ENCODE results near the gene KRTAP10-5. TPM values are rescaled to one million over a fixed set of nuclear protein-coding genes. Genes with fewer than 3 reads are reported as not detected.

KRTAP10-5 gene, protein sequence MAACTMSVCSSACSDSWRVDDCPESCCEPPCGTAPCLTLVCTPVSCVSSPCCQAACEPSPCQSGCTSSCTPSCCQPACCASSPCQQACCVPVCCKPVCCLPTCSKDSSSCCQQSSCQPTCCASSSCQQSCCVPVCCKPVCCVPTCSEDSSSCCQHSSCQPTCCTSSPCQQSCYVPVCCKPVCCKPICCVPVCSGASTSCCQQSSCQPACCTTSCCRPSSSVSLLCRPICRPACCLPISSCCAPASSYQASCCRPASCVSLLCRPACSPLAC
- not detected for total RNA-seq

DNA sequence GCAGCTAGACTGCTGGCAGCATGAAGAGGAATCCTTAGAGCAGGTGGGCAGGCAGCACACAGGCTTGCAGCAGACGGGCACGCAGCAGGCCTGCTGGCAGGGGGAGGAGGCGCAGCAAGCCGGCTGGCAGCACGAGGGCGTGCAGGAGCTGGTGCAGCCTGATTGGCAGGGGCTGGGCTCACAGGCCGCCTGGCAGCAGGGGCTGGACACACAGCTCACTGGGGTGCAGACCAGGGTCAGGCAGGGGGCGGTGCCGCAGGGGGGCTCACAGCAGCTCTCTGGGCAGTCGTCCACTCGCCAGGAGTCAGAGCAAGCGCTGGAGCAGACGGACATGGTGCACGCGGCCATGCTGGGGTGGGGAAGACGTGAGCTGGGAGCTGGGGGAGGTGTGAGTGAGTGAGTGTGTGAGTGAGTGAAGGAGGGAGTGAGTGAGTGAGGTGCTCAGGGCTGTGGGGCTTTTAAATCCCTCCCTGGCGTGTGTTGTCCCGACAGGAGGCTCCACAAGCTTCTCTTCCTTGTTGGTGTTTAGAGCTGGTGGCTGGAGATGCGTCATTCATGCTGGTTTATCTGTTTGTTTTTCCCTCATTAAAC lies at the start of gene KRTAP10-5:
KRTAP10-5 (minus strand) TSS at position 374 of the 591 bp plus-strand sequence; CDS start at position 348, 26 bp downstream.

DNA sequence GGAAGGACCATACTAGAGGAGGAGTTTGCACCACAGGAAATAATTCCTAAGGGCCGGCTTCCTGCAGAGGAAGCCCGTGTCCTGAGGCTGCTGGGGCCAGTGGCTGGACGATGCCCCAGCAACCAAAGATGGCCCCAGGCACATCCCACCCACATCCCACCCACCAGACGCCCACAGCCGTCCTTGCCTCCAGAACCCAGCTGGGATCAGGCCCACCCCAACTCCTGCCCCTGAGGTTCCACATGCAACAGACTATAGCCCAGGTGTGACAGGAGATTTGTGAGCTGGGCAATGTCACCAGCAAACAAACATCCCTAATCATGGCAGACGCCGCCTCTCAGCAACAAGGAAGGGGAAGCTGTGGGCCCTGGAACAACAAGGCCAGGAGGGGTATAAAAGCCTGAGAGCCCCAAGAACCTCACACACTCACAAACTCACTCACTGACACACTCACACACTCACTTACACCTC lies 46.3 kb upstream of the KRTAP10-5 start, which contains the start of gene KRTAP10-9:
KRTAP10-9 (plus strand) TSS at position 421 of the 471 bp plus-strand sequence. CDS start 79 bp downstream, outside the sequence.

DNA sequence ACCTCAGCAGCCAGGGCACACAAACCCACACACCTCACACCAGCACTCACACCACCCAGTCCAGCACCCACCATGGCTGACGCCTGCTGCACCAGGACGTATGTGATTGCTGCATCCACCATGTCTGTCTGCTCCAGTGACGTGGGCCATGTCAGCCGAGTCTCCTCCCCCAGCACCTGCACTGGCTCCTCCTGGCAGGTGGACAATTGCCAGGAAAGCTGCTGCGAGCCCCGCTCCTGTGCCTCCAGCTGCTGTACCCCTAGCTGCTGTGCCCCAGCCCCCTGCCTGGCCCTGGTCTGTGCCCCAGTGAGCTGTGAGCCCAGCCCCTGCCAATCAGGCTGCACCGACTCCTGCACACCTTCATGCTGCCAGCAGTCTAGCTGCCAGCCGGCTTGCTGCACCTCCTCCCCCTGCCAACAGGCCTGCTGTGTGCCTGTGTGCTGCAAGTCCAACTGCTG lies 31.7 kb upstream of the KRTAP10-5 start, which contains the start of gene KRTAP10-8:
KRTAP10-8 (plus strand) TSS at position 51 of the 458 bp plus-strand sequence; CDS start at position 73, 22 bp downstream.

DNA sequence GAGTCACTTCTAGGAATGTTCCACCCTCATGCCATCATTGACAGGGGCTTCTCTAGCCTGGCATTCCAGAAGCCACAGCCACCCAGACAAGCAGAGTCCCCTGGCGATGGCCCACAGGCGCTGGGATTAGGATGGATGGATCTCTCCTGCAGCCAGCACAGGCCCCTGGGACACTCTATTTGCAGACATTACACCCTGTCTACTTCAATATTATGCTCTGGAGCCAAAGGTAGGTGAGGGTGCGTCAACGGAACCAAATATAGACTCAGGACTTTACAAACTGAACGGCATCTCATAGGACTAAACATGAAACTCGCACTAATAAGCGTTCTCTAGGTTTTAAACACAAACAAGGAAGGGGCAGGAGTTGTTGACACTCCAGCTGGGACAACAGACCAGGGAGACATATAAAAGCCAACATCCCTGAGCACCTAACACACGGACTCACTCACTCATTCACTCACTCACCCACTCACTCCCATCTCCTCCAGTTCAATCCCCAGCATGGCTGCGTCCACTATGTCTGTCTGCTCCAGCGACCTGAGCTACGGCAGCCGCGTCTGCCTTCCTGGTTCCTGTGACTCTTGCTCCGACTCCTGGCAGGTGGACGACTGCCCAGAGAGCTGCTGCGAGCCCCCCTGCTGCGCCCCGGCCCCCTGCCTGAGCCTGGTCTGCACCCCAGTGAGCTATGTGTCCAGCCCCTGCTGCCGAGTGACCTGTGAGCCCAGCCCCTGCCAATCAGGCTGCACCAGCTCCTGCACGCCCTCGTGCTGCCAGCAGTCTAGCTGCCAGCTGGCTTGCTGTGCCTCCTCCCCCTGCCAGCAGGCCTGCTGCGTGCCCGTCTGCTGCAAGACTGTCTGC lies 19.9 kb upstream of the KRTAP10-5 start, which contains the start of gene KRTAP10-7:
KRTAP10-7 (plus strand) TSS at position 480 of the 861 bp plus-strand sequence; CDS start at position 505, 25 bp downstream.

DNA sequence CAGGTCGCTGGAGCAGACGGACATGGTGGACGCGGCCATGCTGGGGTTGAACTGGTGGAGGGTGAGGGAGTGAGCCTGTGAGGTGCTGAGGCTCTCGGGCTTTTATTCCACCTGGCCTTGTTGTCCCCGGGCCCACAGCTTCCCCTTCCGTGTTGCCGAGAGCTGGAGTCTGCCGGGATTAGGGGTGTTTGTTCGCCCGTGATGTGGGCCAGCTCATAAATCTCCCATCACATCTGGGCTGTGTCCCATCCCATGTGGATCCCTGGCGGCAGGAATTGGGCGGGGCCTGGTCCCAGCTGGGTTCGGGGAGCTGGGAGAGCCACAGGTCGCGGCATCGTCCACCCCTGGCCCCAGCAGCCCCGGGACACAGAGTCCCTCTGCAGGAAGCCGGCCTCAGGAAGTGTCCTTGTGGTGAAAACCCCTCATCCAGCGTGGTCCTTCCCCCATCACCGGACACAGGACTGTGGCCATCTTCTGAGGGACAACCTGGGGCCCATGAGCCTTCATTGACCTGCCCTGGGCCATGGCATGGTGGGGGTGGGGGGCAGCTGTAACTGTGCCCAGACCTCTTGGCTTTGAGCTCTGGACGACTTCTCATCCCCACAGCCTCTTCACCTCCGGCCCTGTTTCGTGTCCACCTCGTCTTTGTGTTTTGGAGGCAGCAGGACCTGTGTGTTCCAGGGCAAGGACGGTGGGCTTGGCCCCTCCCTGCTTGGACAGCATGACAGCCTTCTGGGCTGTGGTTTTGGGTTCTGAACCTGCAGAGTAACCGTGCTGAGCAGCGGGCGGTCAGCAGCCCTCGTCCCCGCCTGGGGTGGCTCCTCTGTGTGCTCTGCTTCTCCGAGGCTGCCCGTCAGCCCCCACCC lies 12.3 kb upstream of the KRTAP10-5 start, which contains the start of gene KRTAP10-6:
KRTAP10-6 (minus strand) TSS at position 60 of the 866 bp plus-strand sequence; CDS start at position 39, 21 bp downstream.

DNA sequence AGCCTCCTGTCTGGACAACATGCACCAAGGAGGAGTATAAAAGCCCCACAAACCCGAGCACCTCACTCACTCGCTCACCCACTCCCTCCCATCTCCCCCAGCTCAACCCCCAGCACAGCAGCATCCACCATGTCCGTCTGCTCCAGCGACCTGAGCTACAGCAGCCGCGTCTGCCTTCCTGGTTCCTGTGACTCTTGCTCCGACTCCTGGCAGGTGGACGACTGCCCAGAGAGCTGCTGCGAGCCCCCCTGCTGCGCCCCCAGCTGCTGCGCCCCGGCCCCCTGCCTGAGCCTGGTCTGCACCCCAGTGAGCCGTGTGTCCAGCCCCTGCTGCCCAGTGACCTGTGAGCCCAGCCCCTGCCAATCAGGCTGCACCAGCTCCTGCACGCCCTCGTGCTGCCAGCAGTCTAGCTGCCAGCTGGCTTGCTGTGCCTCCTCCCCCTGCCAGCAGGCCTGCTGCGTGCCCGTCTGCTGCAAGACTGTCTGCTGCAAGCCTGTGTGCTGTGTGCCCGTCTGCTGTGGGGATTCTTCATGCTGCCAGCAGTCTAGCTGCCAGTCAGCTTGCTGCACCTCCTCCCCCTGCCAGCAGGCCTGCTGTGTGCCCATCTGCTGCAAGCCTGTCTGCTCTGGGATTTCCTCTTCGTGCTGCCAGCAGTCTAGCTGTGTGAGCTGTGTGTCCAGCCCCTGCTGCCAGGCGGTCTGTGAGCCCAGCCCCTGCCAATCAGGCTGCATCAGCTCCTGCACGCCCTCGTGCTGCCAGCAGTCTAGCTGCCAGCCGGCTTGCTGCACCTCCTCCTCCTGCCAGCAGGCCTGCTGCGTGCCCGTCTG lies 6.6 kb downstream of the KRTAP10-5 start, which contains the start of gene KRTAP10-4:
KRTAP10-4 (plus strand) TSS at position 100 of the 827 bp plus-strand sequence; CDS start at position 130, 30 bp downstream.

DNA sequence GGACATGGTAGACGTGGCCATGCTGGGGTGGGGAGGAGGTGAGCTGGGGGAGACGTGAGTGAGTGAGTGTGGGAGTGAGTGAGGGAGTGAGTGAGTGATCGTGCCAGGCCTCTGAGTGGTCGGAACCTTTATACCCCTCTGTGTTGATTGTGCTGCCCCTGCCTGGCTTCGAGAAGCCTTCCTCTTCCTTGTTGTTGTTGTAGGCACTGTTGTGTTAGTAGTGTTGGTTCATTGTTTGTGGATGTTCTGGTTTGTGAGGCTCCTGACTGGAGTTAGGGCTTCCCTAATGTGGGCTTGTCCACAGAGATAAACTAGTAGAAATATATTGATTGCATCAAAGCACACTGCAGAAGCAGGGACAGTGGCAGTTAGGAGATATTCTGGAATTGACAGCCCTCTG lies 21.7 kb downstream of the KRTAP10-5 start, which contains the start of gene KRTAP10-3:
KRTAP10-3 (minus strand) TSS at position 101 of the 400 bp plus-strand sequence; CDS start at position 21, 80 bp downstream.

DNA sequence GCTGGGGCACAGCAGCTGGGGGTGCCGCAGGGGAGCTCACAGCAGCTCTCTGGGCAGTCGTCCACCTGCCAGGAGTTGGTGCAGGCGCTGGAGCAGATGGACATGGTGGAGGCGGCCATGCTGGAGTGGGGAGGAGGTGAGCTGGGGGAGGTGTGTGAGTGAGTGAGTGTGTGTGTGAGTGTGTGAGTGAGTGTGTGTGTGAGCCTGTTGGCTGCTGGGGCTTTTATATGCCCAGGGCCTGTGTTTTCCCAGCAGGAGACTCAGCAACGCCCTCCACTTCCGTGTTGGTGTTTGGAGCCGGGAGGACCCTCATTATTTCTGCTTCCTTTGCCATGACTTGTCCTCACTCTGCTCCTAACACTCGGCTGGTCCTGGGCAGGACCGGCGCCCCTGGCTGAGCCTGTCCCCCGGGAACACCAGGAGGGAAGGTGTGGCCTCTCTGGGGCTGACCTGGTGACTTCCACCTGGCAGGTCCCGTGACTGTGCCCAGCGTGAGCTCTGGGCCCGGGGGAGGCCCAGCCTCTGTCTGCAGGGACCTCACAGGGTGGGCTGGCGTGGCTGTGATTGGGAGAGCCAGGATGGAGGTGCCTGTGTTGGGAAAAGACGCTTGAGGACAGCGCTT lies 29.0 kb downstream of the KRTAP10-5 start, which contains the start of gene KRTAP10-2:
KRTAP10-2 (minus strand) TSS at position 166 of the 622 bp plus-strand sequence; CDS start at position 119, 47 bp downstream.

DNA sequence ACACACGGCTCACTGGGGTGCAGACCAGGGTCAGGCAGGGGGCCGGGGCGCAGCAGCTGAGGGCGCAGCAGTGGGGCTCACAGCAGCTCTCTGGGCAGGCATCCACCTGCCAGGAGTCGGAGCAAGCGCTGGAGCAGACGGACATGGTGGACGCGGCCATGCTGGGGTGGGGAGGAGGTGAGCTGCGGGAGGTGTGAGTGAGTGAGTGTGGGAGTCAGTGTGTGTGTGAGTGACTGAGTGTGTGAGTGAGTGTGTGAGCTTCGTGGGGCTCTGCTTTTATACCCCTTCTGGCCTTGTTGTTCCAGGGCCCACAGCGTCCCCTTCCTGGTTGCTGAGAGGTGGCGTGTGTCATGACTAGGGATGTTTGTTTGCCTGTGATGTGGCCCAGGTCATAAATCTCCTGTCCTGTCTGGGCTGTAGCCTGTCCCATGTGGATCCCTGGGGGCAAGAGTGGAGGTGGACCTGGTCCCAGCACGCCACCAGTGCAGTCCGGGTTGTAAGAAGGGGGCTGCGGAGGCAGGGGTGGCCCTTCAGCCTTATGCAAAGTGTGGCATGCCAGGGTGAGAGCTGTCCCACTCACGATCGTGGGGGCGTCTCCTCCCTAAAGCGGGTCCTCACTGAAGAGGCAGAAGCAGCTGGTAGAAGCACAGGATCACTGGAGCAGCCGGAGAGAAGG lies 40.3 kb downstream of the KRTAP10-5 start, which contains the start of gene KRTAP10-1:
KRTAP10-1 (minus strand) TSS at position 205 of the 676 bp plus-strand sequence; CDS start at position 160, 45 bp downstream.

Other genes starting within 250 kb of the KRTAP10-5 start
- gene CFAP410, start 241.2 kb downstream of the KRTAP10-5 start, total RNA-seq = 10 to 100 TPM in 1 of 2 donors, 1 to 10 TPM in 1; 7.7 to 13.1 TPM
- under 1 TPM in 1 of 2 donors, not detected in 1; under 0.01 TPM for gene TRPM2, start 227.0 kb downstream of the KRTAP10-5 start, total RNA-seq
- 1 to 10 TPM; 1.7 to 3.1 TPM for gene LRRC3, start 125.1 kb downstream of the KRTAP10-5 start, total RNA-seq
- not detected for gene KRTAP10-1, start 40.4 kb downstream of the KRTAP10-5 start, total RNA-seq
- not detected for gene KRTAP10-2, start 29.1 kb downstream of the KRTAP10-5 start, total RNA-seq
- gene KRTAP10-3, start 21.8 kb downstream of the KRTAP10-5 start, total RNA-seq = not detected
- not detected for gene KRTAP10-4, start 6.9 kb downstream of the KRTAP10-5 start, total RNA-seq
- gene KRTAP10-6, start 11.9 kb upstream of the KRTAP10-5 start, total RNA-seq = not detected
- gene KRTAP10-7, start 20.0 kb upstream of the KRTAP10-5 start, total RNA-seq = not detected
- not detected for gene KRTAP10-8, start 31.5 kb upstream of the KRTAP10-5 start, total RNA-seq
- gene KRTAP10-9, start 46.5 kb upstream of the KRTAP10-5 start, total RNA-seq = not detected
- gene KRTAP10-10, start 56.8 kb upstream of the KRTAP10-5 start, total RNA-seq = not detected
- not detected for gene KRTAP10-11, start 65.8 kb upstream of the KRTAP10-5 start, total RNA-seq
- not detected for gene KRTAP12-4, start 74.1 kb upstream of the KRTAP10-5 start, total RNA-seq
- not detected for gene KRTAP12-3, start 77.3 kb upstream of the KRTAP10-5 start, total RNA-seq
- not detected for gene KRTAP12-2, start 86.3 kb upstream of the KRTAP10-5 start, total RNA-seq
- gene KRTAP12-1, start 101.6 kb upstream of the KRTAP10-5 start, total RNA-seq = not detected
- gene KRTAP10-12, start 116.6 kb upstream of the KRTAP10-5 start, total RNA-seq = not detected
- gene TSPEAR, start 131.0 kb upstream of the KRTAP10-5 start, total RNA-seq = not detected
- gene UBE2G2, start 221.2 kb upstream of the KRTAP10-5 start, total RNA-seq = 100 to 1,000 TPM in 1 of 2 donors, 10 to 100 TPM in 1; 88.1 to 144 TPM
- gene SUMO3, start 237.5 kb upstream of the KRTAP10-5 start, total RNA-seq = 10 to 100 TPM; 70.2 to 90.6 TPM

Measured in melanocyte of skin (primary cell).